IPS-18a (cell line): ENCODE measurements around the gene IDS.
"Not testable (repeated sequence)": the region's sequence is repeated elsewhere in the genome, so short reads cannot be mapped to it uniquely, and the experiment has no call there.

Source experiments
- H3K27ac ChIP-seq: one replicate; pipeline ENCODE4 v1.5.1; 2013; ENCODE audit warnings: low read length
- H3K27me3 ChIP-seq: one replicate; pipeline ENCODE4 v1.6.1; 2013; ENCODE audit warnings: mild to moderate bottlenecking, low read length; ENCODE audit not compliant: control insufficient read depth, insufficient read depth
- H3K36me3 ChIP-seq: one replicate; pipeline ENCODE4 v1.6.1; 2013; ENCODE audit warnings: low read depth, low read length; ENCODE audit not compliant: control insufficient read depth
- H3K4me1 ChIP-seq: one replicate; pipeline ENCODE4 v1.6.1; 2013; ENCODE audit warnings: low read depth, low read length; ENCODE audit not compliant: control insufficient read depth
- H3K4me3 ChIP-seq: one replicate; pipeline ENCODE4 v1.5.1; 2013; ENCODE audit warnings: low read length
- H3K9ac ChIP-seq: one replicate; pipeline ENCODE4 v1.6.1; 2013; ENCODE audit warnings: mild to moderate bottlenecking, low read length, moderate library complexity
- H3K9me3 ChIP-seq: one replicate; pipeline ENCODE4 v1.6.1; 2013; ENCODE audit warnings: low read depth, low read length; ENCODE audit not compliant: control insufficient read depth

IDS gene

GRCh38 chrX:149504915-149505651 lies at the start of gene IDS:
TSS of gene IDS (minus strand) at chrX:149505306. CDS start at chrX:149505137, 169 bp downstream.
- peaks cover 8% of the 10 kb centered on the region for H3K9me3 ChIP-seq
- peaks cover 8% of the 10 kb centered on the region for H3K36me3 ChIP-seq
- H3K27me3 ChIP-seq = no peaks in the 10 kb centered on the region
- peak within 1 kb of the TSS; percentile 55 for H3K4me3 ChIP-seq
- no peaks in the 10 kb centered on the region for H3K4me1 ChIP-seq
- peak within 1 kb of the TSS; percentile 32 for H3K9ac ChIP-seq
- no peak within 1 kb of the TSS for H3K27ac ChIP-seq

GRCh38 chrX:149551939-149552248 lies 46.8 kb upstream of the IDS start:
- H3K9ac ChIP-seq, H3K27me3 ChIP-seq, H3K9me3 ChIP-seq, H3K4me3 ChIP-seq, H3K4me1 ChIP-seq, H3K27ac ChIP-seq, H3K36me3 ChIP-seq: not testable (repeated sequence)

GRCh38 chrX:149551245-149551938 lies 46.3 kb upstream of the IDS start:
- H3K9ac ChIP-seq, H3K9me3 ChIP-seq, H3K36me3 ChIP-seq, H3K27ac ChIP-seq, H3K27me3 ChIP-seq, H3K4me1 ChIP-seq, H3K4me3 ChIP-seq: not testable (repeated sequence)

- not testable (repeated sequence) for H3K9me3 ChIP-seq, H3K4me3 ChIP-seq, H3K27ac ChIP-seq, H3K9ac ChIP-seq, H3K4me1 ChIP-seq, H3K27me3 ChIP-seq, H3K36me3 ChIP-seq
Measured at GRCh38 chrX:149550454-149550853, 45.3 kb upstream of the IDS start.

GRCh38 chrX:149549701-149550100 lies 44.6 kb upstream of the IDS start, which contains the start of gene HSFX3:
TSS of gene HSFX3 (minus strand) at chrX:149549924. CDS start at chrX:149549852, 72 bp downstream.
- H3K36me3 ChIP-seq, H3K4me3 ChIP-seq, H3K27ac ChIP-seq, H3K9me3 ChIP-seq, H3K27me3 ChIP-seq, H3K4me1 ChIP-seq, H3K9ac ChIP-seq: not testable (repeated sequence)

- not testable (repeated sequence) for H3K36me3 ChIP-seq, H3K27ac ChIP-seq, H3K4me3 ChIP-seq
Measured at GRCh38 chrX:149547782-149548181, 42.7 kb upstream of the IDS start.

GRCh38 chrX:149546962-149547361 lies 41.9 kb upstream of the IDS start:
- not testable (repeated sequence) for H3K27me3 ChIP-seq, H3K4me1 ChIP-seq, H3K9ac ChIP-seq, H3K9me3 ChIP-seq, H3K27ac ChIP-seq, H3K4me3 ChIP-seq, H3K36me3 ChIP-seq

More at GRCh38 chrX:149547782-149548181, 42.7 kb upstream of the IDS start:
- H3K9me3 ChIP-seq, H3K4me1 ChIP-seq, H3K27me3 ChIP-seq, H3K9ac ChIP-seq: not testable (repeated sequence)

- H3K4me3 ChIP-seq, H3K36me3 ChIP-seq, H3K9me3 ChIP-seq, H3K4me1 ChIP-seq, H3K27me3 ChIP-seq, H3K27ac ChIP-seq, H3K9ac ChIP-seq: not testable (repeated sequence)
Measured at GRCh38 chrX:149545545-149546543, 40.7 kb upstream of the IDS start.

GRCh38 chrX:149541521-149542047 lies 36.5 kb upstream of the IDS start:
- Histone ChIP-seq H3K9me3 (no peaks in the 10 kb centered on the region), H3K4me1 (no peaks in the 10 kb centered on the region), H3K36me3 (no peaks in the 10 kb centered on the region), H3K27me3 (peaks cover 8% of the 10 kb centered on the region), H3K9ac (no peak overlapping the region), H3K4me3 (peak overlapping the region; percentile 72), H3K27ac (no peak overlapping the region)

- H3K27me3 ChIP-seq = peaks cover 8% of the 10 kb centered on the region
- H3K36me3 ChIP-seq = no peaks in the 10 kb centered on the region
- peak within 1 kb of the TSS; percentile 38 for H3K9ac ChIP-seq
- H3K4me3 ChIP-seq = peak within 1 kb of the TSS; percentile 72
- H3K9me3 ChIP-seq = no peaks in the 10 kb centered on the region
- no peak within 1 kb of the TSS for H3K27ac ChIP-seq
- H3K4me1 ChIP-seq = no peaks in the 10 kb centered on the region
Measured at GRCh38 chrX:149540621-149541520, 35.8 kb upstream of the IDS start, which contains the start of gene EOLA1. TSS of gene EOLA1 (plus strand) at chrX:149541012. CDS start at chrX:149545631, 4,619 bp downstream.
